GM12873 (cell line): ENCODE data around the gene DNAAF2.

Experiments
- CTCF ChIP-seq: IDR thresholded peaks from 2 replicates; pipeline ENCODE4 v1.5.1; 2012; ENCODE audit warnings: low read depth, mild to moderate bottlenecking, moderate library complexity, low read length, control low read depth; ENCODE audit not compliant: insufficient read depth; ENCODE audit errors: missing control alignments

The DNAAF2 gene

GRCh38 chr14:49634547-49635334 lies at the start of gene DNAAF2:
Gene DNAAF2 (minus strand): TSS chr14:49635244. CDS start chr14:49635149, 95 bp downstream.
- no peak for TF ChIP-seq CTCF

- TF ChIP-seq CTCF = no peak
Observed at GRCh38 chr14:49679271-49679670, 44.2 kb upstream of the DNAAF2 start.

- TF ChIP-seq CTCF = peak; percentile 39
Observed at GRCh38 chr14:49677643-49678042, 42.6 kb upstream of the DNAAF2 start.

- no peak for TF ChIP-seq CTCF
Observed at GRCh38 chr14:49673586-49673985, 38.5 kb upstream of the DNAAF2 start.

- TF ChIP-seq CTCF = no peak
Observed at GRCh38 chr14:49670475-49670874, 35.4 kb upstream of the DNAAF2 start.

GRCh38 chr14:49659526-49660455 lies 24.7 kb upstream of the DNAAF2 start:
- TF ChIP-seq CTCF = no peak

- TF ChIP-seq CTCF = no peak
Observed at GRCh38 chr14:49654511-49654910, 19.5 kb upstream of the DNAAF2 start.
